Glomerular endothelial cell (primary cell): ENCODE data around the gene DBNDD1. TPM values are rescaled to one million over a fixed set of nuclear protein-coding genes. Genes with fewer than 3 reads are reported as not detected.

Experiments
- DNase-seq: peaks from one replicate; pipeline ENCODE4 v3.0.0-alpha.2; 2011; ENCODE audit warnings: low read depth, low spot score; ENCODE audit errors: extremely low read depth
- total RNA-seq: library from RNA; depleted of rRNA; stranded (reverse); fragments of >200 nt; gene quantifications from 2 replicates; pipeline ENCODE4 v1.2.3, GENCODE V29; 2015

The DBNDD1 gene
- total RNA-seq, 1 donor from 2014 or later: 19.0 TPM

- DNase-seq: no peak
Measured at GRCh38 chr16:89965447-89966225, 53.6 kb downstream of the DBNDD1 start.

- DNase-seq: no peak
Measured at GRCh38 chr16:89964201-89964600, 55.1 kb downstream of the DBNDD1 start.

GRCh38 chr16:89962754-89963498, 56.3 kb downstream of the DBNDD1 start:
- no peak for DNase-seq

GRCh38 chr16:89961920-89962319, 57.3 kb downstream of the DBNDD1 start:
- DNase-seq: no peak

GRCh38 chr16:89960966-89961365, 58.3 kb downstream of the DBNDD1 start:
- DNase-seq: no peak

- DNase-seq: no peak
Measured at GRCh38 chr16:89958596-89958995, 60.7 kb downstream of the DBNDD1 start.

GRCh38 chr16:89958068-89958467, 61.2 kb downstream of the DBNDD1 start:
- DNase-seq: no peak

GRCh38 chr16:89957216-89957785, 62.0 kb downstream of the DBNDD1 start:
- DNase-seq: no peak

GRCh38 chr16:89956505-89957215, 62.6 kb downstream of the DBNDD1 start:
- no peak for DNase-seq

GRCh38 chr16:89955001-89955685, 64.1 kb downstream of the DBNDD1 start:
- no peak for DNase-seq

Other genes with a start within 250 kb of the DBNDD1 start
- gene FANCA, start 202.8 kb downstream of the DBNDD1 start, total RNA-seq: 7.6 and 32.3 TPM in 2 replicates
- gene SPIRE2, start 191.0 kb downstream of the DBNDD1 start, total RNA-seq: 1.6 and 3.3 TPM in 2 replicates
- gene TCF25, start 145.9 kb downstream of the DBNDD1 start, total RNA-seq: 184 and 223 TPM in 2 replicates
- 2.7 and 2.8 TPM in 2 replicates for gene MC1R, start 100.6 kb downstream of the DBNDD1 start, total RNA-seq
- 275 and 412 TPM in 2 replicates for gene TUBB3, start 96.1 kb downstream of the DBNDD1 start, total RNA-seq
- 107 and 162 TPM in 2 replicates for gene DEF8, start 70.7 kb downstream of the DBNDD1 start, total RNA-seq
- gene PRDM7, start 57.9 kb upstream of the DBNDD1 start, total RNA-seq: not detected in 2 replicates